HG03575 (cell line): Measurements from ENCODE around the gene ZNF155.
"Not testable (repeated sequence)": the region's sequence is repeated elsewhere in the genome, so short reads cannot be mapped to it uniquely, and the experiment has no call there.

Experiments
- ATAC-seq: cut with Tn5 transposase; IDR thresholded peaks from one replicate; pipeline ENCODE4 v1.9.1; 2021; ENCODE audit not compliant: unreplicated experiment, insufficient number of reproducible peaks, low FRiP score; ENCODE audit errors: extremely low read depth

ZNF155 gene

GRCh38 chr19:43983912-43984686 is at the start of gene ZNF155:
ZNF155 (plus strand) TSS chr19:43984188; CDS start chr19:43988544, 4,356 bp downstream.
- ATAC-seq: no peak

GRCh38 chr19:43934985-43935708 is 48.8 kb upstream of the ZNF155 start, which contains the start of gene ZNF45:
ZNF45 (minus strand) TSS chr19:43935282; CDS start chr19:43922185, 13,097 bp downstream.
- ATAC-seq: no peak

- no peak for ATAC-seq
These were observed 47.8 kb upstream of the ZNF155 start for GRCh38 chr19:43936188-43936587.

- ATAC-seq: no peak
These were observed 44.3 kb upstream of the ZNF155 start for GRCh38 chr19:43939557-43940260.

GRCh38 chr19:43940719-43941118 is 43.3 kb upstream of the ZNF155 start:
- ATAC-seq: no peak

- ATAC-seq: no peak
These were observed 42.8 kb upstream of the ZNF155 start for GRCh38 chr19:43941209-43941608.

- ATAC-seq: not testable (repeated sequence)
These were observed 36.6 kb upstream of the ZNF155 start for GRCh38 chr19:43947412-43947811.

- ATAC-seq: not testable (repeated sequence)
These were observed 34.2 kb upstream of the ZNF155 start for GRCh38 chr19:43949803-43950202.

GRCh38 chr19:43950834-43951645 is 32.9 kb upstream of the ZNF155 start, which contains the start of gene ZNF221:
ZNF221 (plus strand) TSS chr19:43951228; CDS start chr19:43962727, 11,499 bp downstream.
- no peak for ATAC-seq

- ATAC-seq: no peak
These were observed 27.2 kb upstream of the ZNF155 start for GRCh38 chr19:43956827-43957226.

GRCh38 chr19:43957891-43958290 is 26.1 kb upstream of the ZNF155 start:
- no peak for ATAC-seq

GRCh38 chr19:43960411-43960810 is 23.6 kb upstream of the ZNF155 start:
- no peak for ATAC-seq

GRCh38 chr19:43966079-43966694 is 17.8 kb upstream of the ZNF155 start:
- no peak for ATAC-seq

GRCh38 chr19:43976732-43977131 is 7.3 kb upstream of the ZNF155 start:
- no peak for ATAC-seq

GRCh38 chr19:43983544-43983911 is 460 bp upstream of the ZNF155 start:
- ATAC-seq: no peak

- no peak for ATAC-seq
These were observed 656 bp downstream of the ZNF155 start for GRCh38 chr19:43984687-43985000.

GRCh38 chr19:43997631-43998290 is 13.8 kb downstream of the ZNF155 start:
- no peak for ATAC-seq

GRCh38 chr19:44002212-44002565 is 18.2 kb downstream of the ZNF155 start:
- ATAC-seq: no peak
